ENCODE results near the gene MSMO1.

DNA sequence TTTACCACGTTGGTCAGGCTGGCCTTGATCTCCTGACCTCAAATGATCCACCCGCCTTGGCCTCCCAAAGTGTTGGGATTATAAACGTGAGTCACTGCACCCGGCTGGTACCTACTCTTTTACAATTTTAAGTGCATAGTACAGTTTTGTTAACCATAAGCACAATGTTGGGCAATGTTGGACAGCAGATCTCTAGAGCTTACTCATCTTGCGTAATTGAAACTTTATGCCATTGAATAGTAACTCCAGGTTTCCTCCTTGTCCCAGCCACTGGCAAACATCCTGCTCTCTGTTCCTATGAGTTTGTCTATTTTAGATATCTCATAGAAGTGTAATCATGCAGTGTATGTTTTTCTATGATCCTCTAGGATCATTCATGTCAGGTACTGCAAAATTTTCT, 42.1 kb downstream of the MSMO1 start:
- no peak for TF ChIP-seq POLR2A (IDR thresholded peaks at IDR 0.05; ENCODE audit: low read length)
- no peak for TF ChIP-seq GATA1 (IDR thresholded peaks at IDR 0.05; ENCODE audit: low read depth, low read length)

Data from erythroblast (primary cell).